ENCODE data around the gene MRPL48. TPM values are rescaled to one million over a fixed set of nuclear protein-coding genes. Genes with fewer than 3 reads are reported as not detected.

Gene MRPL48
- total RNA-seq, 1 donor from 2014 or later, result 23.3 TPM

DNA sequence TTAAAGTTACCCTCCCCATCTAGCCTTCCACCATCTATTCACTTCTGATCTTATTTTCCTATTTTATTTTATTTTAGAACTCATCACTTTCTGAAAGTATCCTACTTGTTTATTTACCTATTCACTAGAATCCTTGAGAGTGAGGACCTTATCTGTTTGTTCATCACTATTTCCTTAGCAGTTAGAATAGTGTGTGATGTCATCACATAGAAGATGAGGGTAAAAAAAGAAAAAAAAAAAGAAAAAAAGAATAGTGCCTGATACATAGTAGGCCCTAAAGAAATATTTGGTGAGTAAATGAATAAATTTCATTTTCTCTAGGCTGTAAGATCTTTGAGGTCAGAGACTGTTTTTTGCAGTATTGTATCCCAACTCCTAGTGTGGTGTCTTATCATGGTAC, 125.8 kb downstream of the MRPL48 start:
- Histone ChIP-seq H3K4me1 (no peaks in the 10 kb centered on the region), H3K4me3 (no peak overlapping the region), H3K27me3 (no peaks in the 10 kb centered on the region), H3K27ac (no peak overlapping the region), H3K9me3 (no peaks in the 10 kb centered on the region), H3K36me3 (peaks cover 0 to 53% of the 10 kb centered on the region in 2 donors)
- intact Hi-C loops (cut with DNase I), result no loop called here
- TF ChIP-seq, protein P1, sequence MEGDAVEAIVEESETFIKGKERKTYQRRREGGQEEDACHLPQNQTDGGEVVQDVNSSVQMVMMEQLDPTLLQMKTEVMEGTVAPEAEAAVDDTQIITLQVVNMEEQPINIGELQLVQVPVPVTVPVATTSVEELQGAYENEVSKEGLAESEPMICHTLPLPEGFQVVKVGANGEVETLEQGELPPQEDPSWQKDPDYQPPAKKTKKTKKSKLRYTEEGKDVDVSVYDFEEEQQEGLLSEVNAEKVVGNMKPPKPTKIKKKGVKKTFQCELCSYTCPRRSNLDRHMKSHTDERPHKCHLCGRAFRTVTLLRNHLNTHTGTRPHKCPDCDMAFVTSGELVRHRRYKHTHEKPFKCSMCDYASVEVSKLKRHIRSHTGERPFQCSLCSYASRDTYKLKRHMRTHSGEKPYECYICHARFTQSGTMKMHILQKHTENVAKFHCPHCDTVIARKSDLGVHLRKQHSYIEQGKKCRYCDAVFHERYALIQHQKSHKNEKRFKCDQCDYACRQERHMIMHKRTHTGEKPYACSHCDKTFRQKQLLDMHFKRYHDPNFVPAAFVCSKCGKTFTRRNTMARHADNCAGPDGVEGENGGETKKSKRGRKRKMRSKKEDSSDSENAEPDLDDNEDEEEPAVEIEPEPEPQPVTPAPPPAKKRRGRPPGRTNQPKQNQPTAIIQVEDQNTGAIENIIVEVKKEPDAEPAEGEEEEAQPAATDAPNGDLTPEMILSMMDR (IDR thresholded peaks at IDR 0.05), result no peak
- no peak for TF ChIP-seq POLR2A (IDR thresholded peaks at IDR 0.05)
- TF ChIP-seq POLR2AphosphoS5 (IDR thresholded peaks at IDR 0.05; ENCODE audit: insufficient read depth in 1 of 2, low read depth in 1 of 2), result no peak
- DNase-seq (ENCODE audit: extremely low spot score in 2 of 2), result no peak

DNA sequence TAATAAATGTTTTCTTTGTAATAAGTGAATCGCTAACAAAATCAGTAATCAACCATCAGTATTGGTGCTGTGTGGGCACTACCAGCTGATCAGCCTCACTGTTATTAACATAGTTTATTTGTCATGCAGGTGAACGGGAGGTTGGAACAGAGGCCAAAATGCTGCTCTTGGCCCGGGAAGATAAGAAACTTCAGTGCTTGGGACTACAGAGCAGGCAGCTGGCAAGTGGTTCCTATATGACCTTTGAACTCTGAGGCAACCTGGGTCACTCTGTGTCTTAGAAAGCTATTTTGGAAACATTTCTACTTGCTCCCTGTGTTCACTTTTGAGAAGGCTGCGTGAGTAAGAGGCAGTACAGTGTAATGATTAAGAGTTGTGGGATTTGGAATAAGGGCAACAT, 126.6 kb downstream of the MRPL48 start:
- Histone ChIP-seq H3K27me3 (no peaks in the 10 kb centered on the region), H3K4me3 (no peak overlapping the region), H3K9me3 (no peaks in the 10 kb centered on the region), H3K27ac (no peak overlapping the region), H3K36me3 (peaks cover 0 to 57% of the 10 kb centered on the region in 2 donors), H3K4me1 (no peaks in the 10 kb centered on the region)
- no peak for TF ChIP-seq POLR2AphosphoS5 (IDR thresholded peaks at IDR 0.05; ENCODE audit: insufficient read depth in 1 of 2, low read depth in 1 of 2)
- TF ChIP-seq POLR2A (IDR thresholded peaks at IDR 0.05), result no peak
- TF ChIP-seq, protein P1 (IDR thresholded peaks at IDR 0.05), result no peak
- no peak for DNase-seq (ENCODE audit: extremely low spot score in 2 of 2)
- intact Hi-C loops (cut with DNase I), result no loop called here

Other genes starting within 250 kb of the MRPL48 start
- gene FAM168A, start 189.8 kb upstream of the MRPL48 start, total RNA-seq, result 21.4 TPM
- 7.9 TPM for gene PLEKHB1, start 141.3 kb upstream of the MRPL48 start, total RNA-seq
- 148 TPM for gene RAB6A, start 26.8 kb upstream of the MRPL48 start, total RNA-seq
- 53.3 TPM for gene COA4, start 89.0 kb downstream of the MRPL48 start, total RNA-seq
- gene PAAF1, start 89.1 kb downstream of the MRPL48 start, total RNA-seq, result 4.2 TPM
- not detected for gene DNAJB13, start 163.2 kb downstream of the MRPL48 start, total RNA-seq
- gene UCP2, start 195.0 kb downstream of the MRPL48 start, total RNA-seq, result 51.3 TPM
- 1.2 TPM for gene UCP3, start 221.2 kb downstream of the MRPL48 start, total RNA-seq

Data from vagina (tissue), 2 donors.